Renal pelvis (tissue), 4 donors: ENCODE measurements around the gene MAN2A1. TPM values are rescaled to one million over a fixed set of nuclear protein-coding genes. Genes with fewer than 3 reads are reported as not detected.
"Not testable (repeated sequence)": the region's sequence is repeated elsewhere in the genome, so short reads cannot be mapped to it uniquely, and the experiment has no call there.

Source experiments
- DNase-seq: peaks from one replicate; pipeline ENCODE4 v3.0.0-alpha.2; 2013
- polyA plus RNA-seq, 3 donors: library from polyadenylated mRNA; unstranded; fragments of 120-200 nt; gene quantifications; one replicate each; pipeline ENCODE4 v1.2.1, GENCODE V29; 2013; ENCODE audit not compliant: insufficient read length in 3 of 3

The MAN2A1 gene
- polyA plus RNA-seq, 3 donors: 55.8 to 72.6 (median 70.5) TPM

DNA sequence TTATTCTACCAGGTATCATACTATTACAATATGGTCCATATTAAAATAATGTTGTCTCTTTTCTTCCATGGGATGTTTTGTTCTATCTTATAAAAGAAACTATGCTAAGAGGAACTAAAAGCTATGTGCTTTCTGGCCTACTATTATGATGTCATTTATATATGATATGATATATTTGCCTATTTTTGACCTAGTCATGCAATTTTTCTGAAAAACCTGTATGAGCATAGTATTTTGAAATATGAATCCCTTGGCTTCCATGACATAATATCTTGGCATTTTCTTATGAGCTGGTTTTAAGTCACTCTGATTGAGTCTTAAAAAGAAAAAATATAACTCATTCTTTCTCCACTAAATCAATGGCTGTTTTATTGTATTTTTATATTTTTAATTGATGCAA is 60.7 kb downstream of the MAN2A1 start:
- DNase-seq: no peak

- DNase-seq: no peak
Measured at GRCh38 chr5:109753279-109753678, 63.6 kb downstream of the MAN2A1 start.

GRCh38 chr5:109754319-109754718 is 64.6 kb downstream of the MAN2A1 start:
- no peak for DNase-seq

DNA sequence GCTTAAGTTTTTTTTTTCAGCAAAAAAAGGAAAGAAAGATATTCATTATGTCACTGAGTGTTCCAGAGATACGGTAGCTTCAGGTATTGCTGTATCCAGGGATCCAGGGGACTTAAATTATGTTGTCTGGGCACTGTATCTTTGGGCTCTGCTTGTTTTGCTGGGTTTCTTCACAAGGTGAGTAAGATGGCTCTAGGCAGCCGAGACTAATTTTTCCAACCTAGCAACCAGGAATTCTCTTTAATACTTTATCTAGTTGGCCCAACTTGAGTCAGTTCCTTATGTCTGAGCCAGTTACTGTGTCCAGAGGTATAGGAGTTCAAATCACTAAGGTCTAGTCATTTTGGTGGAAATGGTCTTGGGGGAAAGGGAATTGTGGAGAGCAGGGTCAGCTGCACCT is 66.0 kb downstream of the MAN2A1 start:
- no peak for DNase-seq

GRCh38 chr5:109756543-109757185 is 66.9 kb downstream of the MAN2A1 start:
- no peak for DNase-seq

DNA sequence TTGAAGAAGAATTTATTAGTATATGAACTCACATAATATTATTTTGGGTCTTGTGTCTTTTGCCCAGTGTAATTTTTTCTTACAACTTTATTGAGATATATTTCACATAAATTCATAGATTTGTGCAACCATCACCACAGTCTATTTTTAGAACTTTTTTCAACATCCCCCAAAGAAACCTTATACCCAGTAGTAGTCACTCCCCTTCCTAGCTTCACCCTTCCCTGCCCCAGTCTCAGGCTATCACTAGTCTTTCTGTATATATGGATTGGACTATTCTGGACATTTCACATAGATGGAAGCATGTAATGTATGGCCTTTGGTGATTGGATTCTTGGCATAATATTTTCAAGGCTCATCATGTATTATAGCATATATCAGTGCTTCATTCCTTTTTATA is 67.8 kb downstream of the MAN2A1 start:
- DNase-seq: no peak

DNA sequence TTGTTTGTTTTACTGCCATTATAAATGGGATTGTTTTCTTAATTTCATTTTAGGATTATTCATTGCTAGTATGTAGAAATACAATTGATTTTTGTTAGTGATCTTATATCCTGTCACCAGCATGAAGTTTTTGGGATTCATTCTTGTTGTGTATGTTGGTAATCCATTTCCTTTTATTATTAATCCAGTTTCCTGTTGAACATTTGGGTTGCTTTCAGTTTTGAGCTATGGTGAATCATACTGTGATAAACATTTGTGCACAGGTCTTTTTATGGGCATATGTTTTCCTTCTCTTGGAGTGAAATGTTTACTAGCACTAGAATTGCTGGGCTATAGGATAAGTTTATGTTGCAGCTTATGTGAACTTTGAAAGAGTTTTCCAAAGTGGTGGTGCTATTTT is 69.6 kb downstream of the MAN2A1 start:
- no peak for DNase-seq

GRCh38 chr5:109760130-109760529 is 70.4 kb downstream of the MAN2A1 start:
- DNase-seq: not testable (repeated sequence)

DNA sequence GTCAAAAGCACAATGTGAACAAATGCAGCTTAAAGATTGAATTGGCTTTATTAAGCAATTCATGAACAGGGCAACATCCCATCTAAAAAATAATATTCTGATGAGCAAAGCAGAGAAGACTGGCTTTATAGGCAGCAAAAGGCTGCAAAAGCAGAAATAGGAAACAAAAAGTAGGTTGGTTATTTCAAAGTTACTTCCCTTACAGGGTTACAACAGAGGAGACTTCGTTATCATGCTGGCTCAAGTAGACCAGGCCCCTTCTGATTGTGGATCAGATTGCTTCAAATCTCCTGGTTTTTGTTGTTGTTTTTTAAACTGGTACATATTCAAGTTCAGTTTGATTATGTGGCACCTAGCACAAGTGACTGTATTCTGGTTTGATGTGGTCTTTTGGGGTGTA is 73.1 kb downstream of the MAN2A1 start:
- no peak for DNase-seq

DNA sequence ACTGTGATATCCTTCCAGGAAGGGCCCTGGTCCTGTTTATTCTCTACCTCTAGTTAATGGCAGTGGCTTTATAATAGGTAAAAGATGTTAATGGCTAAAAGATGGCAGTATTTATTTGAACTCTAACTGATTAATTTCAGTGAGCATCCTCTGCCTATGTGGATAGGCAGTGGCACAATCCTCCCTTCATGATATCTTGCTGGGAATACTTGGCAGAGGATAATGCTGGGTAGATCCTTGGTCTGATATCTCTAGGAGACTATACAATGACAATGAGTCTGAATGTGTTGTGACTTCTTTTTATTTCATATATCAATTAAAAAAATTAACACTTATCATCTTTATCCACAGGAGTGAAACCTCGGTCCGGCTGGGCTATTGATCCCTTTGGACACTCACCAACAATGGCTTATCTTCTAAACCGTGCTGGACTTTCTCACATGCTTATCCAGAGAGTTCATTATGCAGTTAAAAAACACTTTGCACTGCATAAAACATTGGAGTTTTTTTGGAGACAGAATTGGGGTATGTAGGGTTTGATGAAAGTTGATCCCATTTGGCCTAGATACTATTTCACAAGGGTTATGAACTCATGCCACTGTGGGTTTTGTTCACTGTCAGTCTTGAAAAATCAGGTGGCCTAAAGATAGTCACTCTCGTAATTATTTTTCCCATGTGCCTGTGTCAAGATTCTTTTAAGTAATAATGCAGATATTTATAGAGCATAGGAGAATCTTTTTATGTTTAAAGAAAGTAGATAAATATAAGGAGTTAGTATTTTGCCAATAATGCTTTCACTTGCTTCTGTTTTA is 77.7 kb downstream of the MAN2A1 start:
- DNase-seq: no peak

DNA sequence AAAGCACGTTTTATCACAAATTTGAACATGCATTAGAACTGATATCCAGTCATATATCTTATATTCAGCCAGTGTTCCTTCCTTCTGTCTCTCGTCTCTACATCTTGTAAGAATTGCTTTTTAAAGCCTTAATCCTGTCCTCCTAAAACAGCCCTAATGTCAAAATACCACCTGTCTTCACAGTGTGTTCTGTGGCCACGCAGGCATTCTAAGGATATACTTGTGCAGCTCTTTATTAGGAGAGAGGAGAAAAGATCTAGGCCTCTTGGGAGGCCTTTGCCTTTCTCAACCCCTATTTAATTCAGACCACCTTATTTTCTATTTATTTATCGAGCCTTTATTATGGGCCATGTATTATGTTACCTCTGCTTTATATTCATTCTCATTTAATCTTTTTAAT is 78.3 kb downstream of the MAN2A1 start:
- DNase-seq: no peak

DNA sequence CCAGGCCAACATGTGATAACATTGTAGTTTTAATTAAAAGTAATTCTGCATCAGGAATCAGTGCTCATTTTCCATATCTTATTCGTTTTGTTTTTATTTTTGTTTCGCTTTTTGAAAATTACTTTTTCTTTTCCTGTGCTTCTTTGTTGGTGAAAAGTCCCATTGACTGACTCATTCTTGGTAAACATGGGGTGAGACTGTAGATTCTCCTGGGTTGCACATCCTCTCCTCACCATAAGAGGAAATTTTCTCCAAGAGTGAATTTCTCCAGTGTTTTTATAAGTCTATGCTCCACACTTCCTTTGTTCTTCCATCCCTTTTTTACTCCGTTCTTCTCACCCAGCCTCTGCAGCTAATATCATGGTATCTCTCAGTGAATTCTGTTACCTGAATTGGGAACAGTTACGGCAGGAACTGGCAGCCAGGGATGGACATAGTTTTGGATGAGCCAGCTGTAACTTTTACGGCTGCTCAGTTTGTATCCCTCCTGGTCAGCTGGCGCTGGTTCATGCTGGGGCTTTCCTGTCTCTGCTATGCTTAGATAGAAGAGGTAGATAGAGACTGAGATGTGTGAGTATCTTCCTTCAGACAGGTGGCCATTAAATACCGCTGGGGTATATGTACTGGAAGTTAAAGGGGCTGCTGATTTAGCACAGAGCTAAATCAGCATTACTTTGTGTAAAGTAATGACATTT is 80.0 kb downstream of the MAN2A1 start:
- DNase-seq: no peak

GRCh38 chr5:109775130-109775529 is 85.4 kb downstream of the MAN2A1 start:
- DNase-seq: no peak

DNA sequence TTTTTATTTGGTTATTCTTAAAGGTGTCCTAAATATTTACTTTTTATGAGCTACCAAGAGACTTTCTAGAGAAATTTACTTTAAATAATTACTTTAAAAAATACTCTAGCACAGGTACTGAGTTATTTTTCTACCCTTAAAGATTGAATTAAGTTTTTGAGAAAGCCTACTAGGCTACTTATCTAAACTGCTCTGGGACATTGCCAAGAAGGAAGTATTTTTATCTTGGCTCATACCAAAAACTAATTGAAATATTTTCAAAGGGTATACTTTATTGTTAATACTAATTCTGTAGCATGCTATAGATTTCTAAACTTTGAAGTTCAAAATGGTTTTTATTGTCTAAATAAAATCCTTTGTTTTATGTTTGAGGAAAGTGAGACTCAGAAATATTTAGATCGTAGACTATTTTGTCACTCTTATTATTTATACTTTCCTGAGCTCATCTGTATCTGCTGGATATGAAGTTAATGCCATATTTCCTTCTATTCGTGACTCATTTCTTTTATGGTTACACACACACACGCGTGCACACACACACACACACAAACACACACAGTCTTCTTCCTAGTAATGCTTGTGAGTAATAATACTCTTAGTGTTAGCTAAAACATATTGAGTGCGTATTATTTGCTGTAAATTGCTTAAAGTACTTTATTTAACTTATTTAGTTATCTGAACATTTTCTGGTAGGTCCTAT is 89.5 kb downstream of the MAN2A1 start:
- DNase-seq: no peak

DNA sequence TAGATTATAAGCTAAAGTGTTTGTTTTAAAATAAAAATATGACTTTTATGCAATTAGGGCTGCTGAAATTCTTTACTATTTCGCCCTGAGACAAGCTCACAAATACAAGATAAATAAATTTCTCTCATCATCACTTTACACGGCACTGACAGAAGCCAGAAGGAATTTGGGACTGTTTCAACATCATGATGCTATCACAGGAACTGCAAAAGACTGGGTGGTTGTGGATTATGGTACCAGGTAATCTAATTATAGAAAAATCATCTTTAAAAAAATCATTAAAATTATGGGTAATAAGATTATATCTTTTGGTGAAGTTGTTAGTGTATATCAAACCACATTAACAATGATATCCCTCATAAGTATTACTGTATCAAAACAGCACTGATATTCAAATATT is 95.0 kb downstream of the MAN2A1 start:
- no peak for DNase-seq

DNA sequence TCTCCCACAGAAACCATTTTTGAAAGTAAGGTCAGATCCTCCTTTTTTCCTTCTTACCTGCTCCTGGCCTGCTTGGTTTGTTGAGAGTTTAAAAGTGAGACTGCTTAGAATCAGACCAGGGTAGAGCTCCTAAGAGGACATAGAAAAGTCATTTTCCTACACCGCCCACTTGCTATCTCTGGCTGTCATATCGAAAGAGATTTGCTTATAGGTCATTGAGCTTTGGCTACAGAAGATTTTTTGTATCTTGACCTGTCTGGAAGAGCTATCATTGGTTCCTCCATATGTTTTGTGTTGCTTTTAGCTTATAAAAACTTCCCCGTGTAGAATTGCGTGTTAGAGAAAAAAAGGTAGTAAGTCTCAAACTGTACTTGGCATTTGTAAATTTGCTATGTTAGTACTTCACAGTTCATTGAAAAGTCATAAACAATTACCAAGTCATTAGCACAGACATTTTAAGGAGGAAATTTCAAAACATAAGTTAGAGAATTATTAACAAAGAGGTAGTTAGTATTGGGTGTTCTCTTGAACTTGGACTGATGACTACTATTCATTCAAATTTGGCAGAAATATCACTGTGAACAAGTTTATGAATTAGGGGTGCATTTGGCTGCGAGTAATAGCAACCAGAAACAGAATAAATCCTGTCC is 96.6 kb downstream of the MAN2A1 start:
- DNase-seq: no peak

GRCh38 chr5:109788596-109788995 is 98.9 kb downstream of the MAN2A1 start:
- no peak for DNase-seq

GRCh38 chr5:109792613-109793012 is 102.9 kb downstream of the MAN2A1 start:
- no peak for DNase-seq

DNA sequence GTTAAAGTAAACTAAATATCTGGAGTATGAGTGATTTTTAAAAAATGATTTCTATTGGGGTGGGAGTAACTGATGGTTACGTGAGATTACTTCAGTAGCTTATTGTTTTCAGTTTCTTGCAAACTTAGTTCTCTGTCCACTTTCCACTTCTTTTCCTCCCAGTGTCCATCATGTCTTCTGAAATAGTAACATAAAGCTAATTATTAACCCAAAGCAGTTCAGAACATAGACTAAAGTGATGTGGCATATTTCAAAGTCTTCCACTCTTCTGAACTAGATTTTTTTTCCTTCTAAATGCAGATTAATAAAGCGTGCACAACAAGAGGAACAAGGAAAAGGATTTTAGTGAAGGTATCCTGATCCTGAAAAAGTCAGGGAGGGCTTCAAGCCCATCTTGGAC is 114.1 kb downstream of the MAN2A1 start:
- DNase-seq: no peak

GRCh38 chr5:109805472-109805871 is 115.7 kb downstream of the MAN2A1 start:
- peak; percentile 2 for DNase-seq

GRCh38 chr5:109805883-109806282 is 116.2 kb downstream of the MAN2A1 start:
- DNase-seq: peak; percentile 42

DNA sequence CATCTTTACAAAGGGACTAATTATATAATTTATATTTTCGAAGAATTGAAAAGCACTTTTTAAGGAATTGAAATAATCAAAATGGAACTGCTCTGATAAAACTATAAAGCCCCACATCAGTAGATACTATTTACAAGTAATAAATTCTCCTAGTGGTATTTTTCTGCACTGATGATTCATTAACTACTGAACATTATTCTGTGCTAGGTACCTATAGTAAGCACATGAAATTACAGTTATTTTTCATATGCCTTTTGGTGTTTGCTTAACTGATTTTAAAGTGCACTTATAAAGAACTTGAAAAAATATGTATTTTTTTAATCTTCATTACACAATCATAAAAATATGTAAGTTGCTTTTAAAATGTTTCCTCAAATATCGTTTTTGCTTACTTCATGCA is 123.0 kb downstream of the MAN2A1 start:
- DNase-seq: no peak
